PC-9 (cell line): ENCODE measurements around the gene WDR18. TPM values are rescaled to one million over a fixed set of nuclear protein-coding genes. Genes with fewer than 3 reads are reported as not detected.

ENCODE experiments used
- BruUV-seq: library from RNA; stranded (reverse); fragments of 400-500 nt; replicated peaks from 2 replicates; lab custom pipeline; 2021; lab: Mats Ljungman, UMichigan
- CTCF ChIA-PET: fragments of 300-600 bp; sonication (Branson Sonifier 250); formaldehyde crosslinking; loops from one replicate; lab custom pipeline; 2022; ENCODE audit warnings: antibody characterized with exemption; lab: Charles Lee
- POLR2A ChIA-PET: fragments of 300-600 bp; sonication (Branson Sonifier 250); formaldehyde crosslinking; loops from one replicate; lab custom pipeline; 2022; ENCODE audit warnings: antibody characterized with exemption; ENCODE audit not compliant: unreplicated experiment; lab: Charles Lee
- DNase-seq, 2 experiments: peaks; one replicate each; pipeline versions ENCODE4 v3.0.0 to v3.0.0-alpha.2; 2015 to 2022; ENCODE audit warnings: mixed read lengths in 1 of 2
- H2AFZ ChIP-seq: fragments of 200-600 bp; sonication (generic); 2 replicates; pipeline ENCODE4 v1.8.1; 2017; ENCODE audit warnings: antibody characterized with exemption
- H3F3A ChIP-seq: fragments of 200-600 bp; sonication (generic); 2 replicates; pipeline ENCODE4 v1.8.1; 2017; ENCODE audit warnings: antibody characterized with exemption, mild to moderate bottlenecking, low read depth; ENCODE audit not compliant: insufficient read depth
- H3K27ac ChIP-seq: fragments of 200-600 bp; sonication (generic); 2 replicates; pipeline ENCODE4 v1.6.1; 2016; ENCODE audit warnings: mixed run types
- H3K27me3 ChIP-seq: fragments of 200-600 bp; sonication (generic); 2 replicates; pipeline ENCODE4 v1.6.1; 2016; ENCODE audit warnings: low read depth, mixed run types; ENCODE audit not compliant: insufficient read depth
- H3K36me3 ChIP-seq: fragments of 200-600 bp; sonication (generic); 2 replicates; pipeline ENCODE4 v1.6.1; 2016; ENCODE audit warnings: low read depth, mixed run types
- H3K4me1 ChIP-seq: fragments of 200-600 bp; sonication (generic); replicated peaks from 2 replicates; pipeline ENCODE4 v1.6.1; 2016; ENCODE audit warnings: mixed run types; ENCODE audit not compliant: insufficient read depth
- H3K4me2 ChIP-seq: fragments of 200-600 bp; sonication (generic); 2 replicates; pipeline ENCODE4 v1.6.1; 2017; ENCODE audit warnings: mixed run types
- H3K4me3 ChIP-seq: fragments of 200-600 bp; sonication (generic); 2 replicates; pipeline ENCODE4 v1.6.1; 2016; ENCODE audit warnings: mixed run types
- H3K79me2 ChIP-seq: fragments of 200-600 bp; sonication (generic); 2 replicates; pipeline ENCODE4 v1.6.1; 2017; ENCODE audit warnings: low read depth, mixed run types
- H3K9me2 ChIP-seq: fragments of 200-600 bp; sonication (generic); 2 replicates; pipeline ENCODE4 v1.8.1; 2017; ENCODE audit warnings: mild to moderate bottlenecking; ENCODE audit not compliant: insufficient read depth
- H3K9me3 ChIP-seq: fragments of 200-600 bp; sonication (generic); 2 replicates; pipeline ENCODE4 v1.8.1; 2016; ENCODE audit warnings: low read depth; ENCODE audit not compliant: insufficient read depth
- H4K20me1 ChIP-seq: fragments of 200-600 bp; sonication (generic); 2 replicates; pipeline ENCODE4 v1.8.1; 2017; ENCODE audit not compliant: insufficient read depth
- CTCF ChIP-seq: fragments of 200-600 bp; sonication (generic); conservative IDR thresholded peaks from 2 replicates; pipeline ENCODE4 v1.6.1; 2017; ENCODE audit warnings: mixed run types, antibody characterized with exemption, mild to moderate bottlenecking, moderate library complexity
- EZH2 ChIP-seq: fragments of 200-600 bp; sonication (generic); IDR thresholded peaks from 2 replicates; pipeline ENCODE4 v1.8.0; 2017; ENCODE audit warnings: antibody characterized with exemption, low read depth
- intact Hi-C: fragments of 100-400 bp; cut with micrococcal nuclease; formaldehyde crosslinking; loops from one replicate; pipeline ENCODE4 v1.10.0; 2022; ENCODE audit not compliant: unreplicated experiment
- total RNA-seq: library from RNA; stranded (reverse); gene quantifications from 2 replicates; pipeline ENCODE4 v1.2.3, GENCODE V29; 2021

WDR18 gene
- total RNA-seq, 1 experiment from 2014 or later: 61.5 TPM

GRCh38 chr19:1000591-1001537, 16.7 kb downstream of the WDR18 start:
- H3K4me2 ChIP-seq: peak overlapping the region; percentile 47; the same call in 1 of the 2 replicates

GRCh38 chr19:1001538-1002166, 17.5 kb downstream of the WDR18 start:
- no TSS peak for BruUV-seq
- peaks cover 2% of the 10 kb centered on the region for H3K4me1 ChIP-seq
- no peaks in the 10 kb centered on the region for H3K36me3 ChIP-seq
- no peaks in the 10 kb centered on the region; the same call in 1 of the 2 replicates for H4K20me1 ChIP-seq
- H3K79me2 ChIP-seq: no peaks in the 10 kb centered on the region
- no peak overlapping the region for H2AFZ ChIP-seq
- intact Hi-C loops: loop anchor here (1.0 kb wide), 1 partner anchor 80 kb away; no protein-coding TSS in a partner anchor
- POLR2A ChIA-PET: no interaction called here
- no peak for TF ChIP-seq EZH2
- TF ChIP-seq CTCF: peak; percentile 94
- no peak overlapping the region for H3K4me3 ChIP-seq
- no peaks in the 10 kb centered on the region for H3K9me2 ChIP-seq
- CTCF ChIA-PET: interaction anchor here (0.5 to 1.0 kb wide), 3 partner anchors 15 to 202 kb away, joined by 4 to 6 read pairs (median 5); no protein-coding TSS in a partner anchor
- DNase-seq: peak in 1 of 2 experiments; percentile 59
- peaks cover 34% of the 10 kb centered on the region for H3K27me3 ChIP-seq
- H3K9me3 ChIP-seq: no peaks in the 10 kb centered on the region
- H3F3A ChIP-seq: peaks cover 23% of the 10 kb centered on the region; the same call in 1 of the 2 replicates
- H3K4me2 ChIP-seq: 0 out of 2 replicates have a peak overlapping the region, but pooled peaks have one; percentile 13
- no peak overlapping the region for H3K27ac ChIP-seq

More at GRCh38 chr19:1000591-1001537, 16.7 kb downstream of the WDR18 start:
- intact Hi-C loops: loop anchor here (1.0 kb wide), 1 partner anchor 80 kb away; no protein-coding TSS in a partner anchor
- H3K4me3 ChIP-seq: no peak overlapping the region
- H4K20me1 ChIP-seq: peaks cover 1% of the 10 kb centered on the region; the same call in 1 of the 2 replicates
- H3K36me3 ChIP-seq: no peaks in the 10 kb centered on the region
- H3K27ac ChIP-seq: no peak overlapping the region
- POLR2A ChIA-PET: no interaction called here
- H2AFZ ChIP-seq: no peak overlapping the region
- H3K27me3 ChIP-seq: peaks cover 34% of the 10 kb centered on the region
- H3K9me2 ChIP-seq: no peaks in the 10 kb centered on the region
- H3K9me3 ChIP-seq: no peaks in the 10 kb centered on the region
- no peaks in the 10 kb centered on the region for H3K79me2 ChIP-seq
- BruUV-seq: no TSS peak
- peaks cover 10% of the 10 kb centered on the region for H3K4me1 ChIP-seq
- CTCF ChIA-PET: interaction anchor here (0.5 to 1.0 kb wide), 2 partner anchors 16 to 117 kb away, joined by 4 to 5 read pairs; no protein-coding TSS in a partner anchor
- no peak for TF ChIP-seq EZH2
- TF ChIP-seq CTCF: no peak
- peaks cover 22% of the 10 kb centered on the region; the same call in 1 of the 2 replicates for H3F3A ChIP-seq
- no peak for DNase-seq

- peaks cover 21% of the 10 kb centered on the region; the same call in 1 of the 2 replicates for H3F3A ChIP-seq
- H3K27me3 ChIP-seq: peaks cover 28% of the 10 kb centered on the region
- H3K9me3 ChIP-seq: no peaks in the 10 kb centered on the region
- H3K4me2 ChIP-seq: no peak overlapping the region
- intact Hi-C loops: no loop called here
- no peaks in the 10 kb centered on the region for H3K36me3 ChIP-seq
- ChIA-PET POLR2A (interaction anchor here (0.5 kb wide), 1 partner anchor 26 kb away, joined by 3 read pairs; no protein-coding TSS in a partner anchor), CTCF (interaction anchor here (0.7 kb wide), 1 partner anchor 10 kb away, joined by 11 read pairs; no protein-coding TSS in a partner anchor)
- DNase-seq: no peak
- no TSS peak for BruUV-seq
- no peak for TF ChIP-seq CTCF
- no peak for TF ChIP-seq EZH2
- H3K9me2 ChIP-seq: no peaks in the 10 kb centered on the region
- no peak overlapping the region for H2AFZ ChIP-seq
- H4K20me1 ChIP-seq: no peaks in the 10 kb centered on the region; the same call in 1 of the 2 replicates
- no peaks in the 10 kb centered on the region for H3K79me2 ChIP-seq
- no peak overlapping the region for H3K4me3 ChIP-seq
- no peak overlapping the region for H3K27ac ChIP-seq
- H3K4me1 ChIP-seq: no peaks in the 10 kb centered on the region
Measured at GRCh38 chr19:1002600-1002999, 18.5 kb downstream of the WDR18 start.
